Fibroblast of mammary gland (primary cell): Measurements from ENCODE around the gene COBL.

ENCODE experiments used
- DNase-seq: peaks from one replicate; pipeline ENCODE4 v3.0.0-alpha.2; 2010; ENCODE audit warnings: low read depth
- H3K4me3 ChIP-seq: 2 replicates; pipeline ENCODE4 v1.5.1; 2011; ENCODE audit warnings: low read depth, mild to moderate bottlenecking, low read length, moderate library complexity; ENCODE audit not compliant: control insufficient read depth
- CTCF ChIP-seq: conservative IDR thresholded peaks from 2 replicates; pipeline ENCODE4 v1.5.1; 2011; ENCODE audit warnings: low read depth, low read length, inconsistent platforms; ENCODE audit not compliant: control insufficient read depth, insufficient read depth

The COBL gene

GRCh38 chr7:51274001-51274400 lies 42.6 kb downstream of the COBL start:
- no peak for DNase-seq
- no peak for TF ChIP-seq CTCF
- H3K4me3 ChIP-seq: no peak overlapping the region

GRCh38 chr7:51273360-51273759 lies 43.2 kb downstream of the COBL start:
- no peak for DNase-seq
- TF ChIP-seq CTCF: no peak
- no peak overlapping the region for H3K4me3 ChIP-seq

GRCh38 chr7:51270965-51271364 lies 45.6 kb downstream of the COBL start:
- TF ChIP-seq CTCF: no peak
- H3K4me3 ChIP-seq: no peak overlapping the region
- DNase-seq: no peak

- DNase-seq: no peak
- TF ChIP-seq CTCF: no peak
- H3K4me3 ChIP-seq: no peak overlapping the region
Measured at GRCh38 chr7:51269911-51270310, 46.7 kb downstream of the COBL start.

GRCh38 chr7:51269321-51269720 lies 47.3 kb downstream of the COBL start:
- H3K4me3 ChIP-seq: no peak overlapping the region
- no peak for TF ChIP-seq CTCF
- DNase-seq: no peak

- no peak for DNase-seq
- H3K4me3 ChIP-seq: no peak overlapping the region
- TF ChIP-seq CTCF: no peak
Measured at GRCh38 chr7:51268859-51269258, 47.8 kb downstream of the COBL start.

GRCh38 chr7:51267169-51267568 lies 49.4 kb downstream of the COBL start:
- no peak for TF ChIP-seq CTCF
- no peak overlapping the region for H3K4me3 ChIP-seq
- DNase-seq: no peak
